ENCODE data around the gene ROGDI.

ROGDI gene

GRCh38 chr16:4765511-4766474 is 36.6 kb downstream of the ROGDI start:
- no peak for DNase-seq

DNA sequence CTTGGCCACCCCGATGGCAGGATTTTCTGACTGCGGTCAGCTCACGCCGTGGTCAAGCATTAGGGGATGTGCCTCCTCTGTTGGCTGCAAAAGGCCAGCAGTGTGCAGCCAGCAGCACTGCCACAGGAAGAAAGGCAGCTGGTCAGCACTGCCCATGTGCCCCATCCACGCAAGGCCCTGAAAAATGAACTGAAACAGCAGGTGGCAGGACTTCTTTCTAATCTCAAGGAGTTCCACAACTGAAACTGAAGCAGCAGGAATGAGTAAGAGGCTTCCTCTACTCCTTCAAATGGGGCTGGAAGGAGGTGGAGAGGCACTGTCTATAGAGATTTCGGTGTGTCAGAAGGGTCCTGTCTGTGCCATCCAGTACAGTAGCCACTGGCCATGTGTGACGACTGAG is 38.6 kb downstream of the ROGDI start:
- no peak for DNase-seq

DNA sequence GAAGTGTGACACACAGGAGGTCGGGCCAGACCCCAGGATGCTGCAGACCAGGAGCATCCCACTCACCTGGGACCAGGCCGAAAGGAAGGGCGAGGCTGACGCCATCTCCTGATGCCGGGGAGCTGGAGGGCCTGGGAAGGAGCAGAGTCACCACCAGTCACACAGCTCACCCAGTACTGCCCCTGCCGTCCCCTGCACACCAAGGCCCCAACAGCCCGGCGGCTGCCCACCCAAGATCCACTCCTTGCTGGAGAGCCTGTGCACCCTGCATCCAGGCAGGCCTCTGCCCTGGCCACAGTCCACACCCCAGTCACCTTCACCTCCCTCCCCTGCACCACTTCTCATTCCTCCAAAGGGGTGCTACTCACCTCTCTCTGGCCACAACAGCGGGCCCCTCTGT is 40.2 kb downstream of the ROGDI start:
- no peak for DNase-seq

DNA sequence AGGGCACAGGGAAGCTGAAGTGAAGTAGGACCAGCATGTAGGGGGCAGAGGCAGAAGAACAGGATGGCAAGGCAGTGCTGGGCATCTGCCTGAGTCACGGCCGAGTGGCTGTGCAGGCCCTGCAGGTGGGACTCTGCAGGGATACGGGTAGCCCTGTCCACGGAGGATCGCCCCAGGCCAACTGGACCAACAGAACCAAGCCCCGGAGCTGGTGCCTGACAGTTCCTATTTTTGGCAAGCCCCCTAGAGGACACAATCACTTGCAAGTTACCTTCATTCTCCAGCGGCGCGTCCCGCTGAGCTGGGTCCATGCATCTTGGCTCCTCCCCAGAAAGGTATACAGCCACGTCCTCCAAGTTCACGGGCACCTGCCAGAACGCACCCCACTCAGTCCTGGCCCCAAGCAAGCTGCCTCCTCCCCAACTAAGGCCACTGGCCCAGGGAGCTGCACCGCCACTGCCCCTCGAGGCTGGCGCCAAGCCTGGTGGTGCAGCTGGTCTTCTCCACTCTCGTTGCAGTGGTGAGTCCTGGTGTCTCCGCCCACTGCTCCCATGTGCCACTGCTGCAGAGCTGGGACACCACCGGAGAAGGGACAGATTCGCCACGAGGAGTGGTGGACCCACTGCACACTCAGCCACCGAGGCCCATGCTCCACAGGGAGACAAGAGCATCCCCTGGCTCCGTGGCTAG is 42.1 kb downstream of the ROGDI start:
- DNase-seq = no peak

- no peak for DNase-seq
Observed at GRCh38 chr16:4755687-4756086, 46.7 kb downstream of the ROGDI start.

DNA sequence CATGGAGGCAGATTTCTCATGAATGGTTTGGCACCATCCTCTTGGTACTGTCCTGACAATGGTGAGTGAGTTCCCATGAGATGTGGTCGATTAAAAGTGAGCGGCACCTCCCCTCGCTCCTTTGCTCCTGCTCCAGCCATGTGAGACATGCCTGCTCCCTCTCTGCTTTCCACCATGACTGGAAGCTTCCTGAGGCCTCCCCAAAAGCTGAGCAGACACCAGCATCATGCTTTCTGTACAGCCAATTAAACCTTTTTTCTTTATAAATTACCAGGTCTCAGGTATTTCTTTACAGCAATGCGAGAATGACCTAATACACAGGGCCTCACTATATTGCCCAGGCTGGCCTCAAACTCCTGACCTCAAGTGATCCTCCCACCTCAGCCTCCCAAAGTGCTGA is 47.6 kb downstream of the ROGDI start:
- no peak for DNase-seq

DNA sequence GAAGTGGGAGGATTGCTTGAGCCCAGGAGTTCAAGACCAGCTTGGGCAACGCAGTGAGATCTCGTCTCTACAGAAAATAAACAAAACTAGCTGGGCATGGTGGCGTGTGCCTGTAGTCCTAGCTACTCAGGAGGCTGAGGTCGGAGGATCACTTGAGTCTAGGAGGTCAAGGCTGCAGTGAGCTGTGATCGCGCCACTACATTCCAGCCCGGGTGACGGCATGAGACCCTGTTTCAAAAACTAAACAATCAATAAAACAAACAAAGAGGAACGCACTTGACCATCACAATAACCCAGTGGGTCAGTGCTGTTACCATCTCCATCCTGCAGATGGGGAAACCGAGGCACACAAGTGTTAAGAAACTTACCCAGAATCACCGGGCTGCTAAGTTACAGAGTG is 49.2 kb downstream of the ROGDI start:
- DNase-seq = no peak

GRCh38 chr16:4752351-4753100 is 49.9 kb downstream of the ROGDI start:
- no peak for DNase-seq

GRCh38 chr16:4750896-4751295 is 51.5 kb downstream of the ROGDI start:
- no peak for DNase-seq

DNA sequence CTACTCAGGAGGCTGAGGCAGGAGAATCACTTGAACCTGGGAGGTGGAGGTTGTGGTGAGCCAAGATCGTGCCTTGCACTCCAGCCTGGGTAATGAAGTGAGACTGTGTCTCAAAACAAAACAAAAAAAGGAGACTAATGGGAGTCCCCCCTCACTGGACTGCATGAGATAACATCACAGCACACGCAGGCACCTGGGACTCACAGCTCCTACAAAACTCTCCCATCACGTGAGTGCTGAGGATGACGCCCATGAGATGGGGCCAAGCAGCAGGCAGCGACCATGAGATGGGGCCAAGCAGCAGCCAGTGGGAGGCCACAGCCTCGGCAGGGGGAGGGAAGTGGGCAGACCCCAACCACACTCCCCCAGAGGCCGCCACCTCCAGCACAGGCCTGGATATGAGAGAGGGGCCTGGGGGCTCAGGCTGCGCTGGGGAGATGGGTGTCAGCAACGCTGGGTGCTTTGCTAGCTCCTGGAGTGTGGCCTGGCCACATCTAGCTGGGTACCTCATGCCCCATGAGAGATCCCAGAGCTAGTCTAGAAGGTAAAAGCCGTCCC is 52.7 kb downstream of the ROGDI start:
- no peak for DNase-seq

GRCh38 chr16:4748682-4749411 is 53.6 kb downstream of the ROGDI start:
- DNase-seq = no peak

- no peak for DNase-seq
Observed at GRCh38 chr16:4747906-4748681, 54.3 kb downstream of the ROGDI start.

- no peak for DNase-seq
Observed at GRCh38 chr16:4746991-4747574, 55.4 kb downstream of the ROGDI start.

Measured in HCEC 1CT (cell line).